Right kidney (tissue), 1 donor: ENCODE results near the gene ME3.

Experiments
- DNase-seq: peaks from one replicate; pipeline ENCODE4 v3.0.0-alpha.2; 2016

The ME3 gene

DNA sequence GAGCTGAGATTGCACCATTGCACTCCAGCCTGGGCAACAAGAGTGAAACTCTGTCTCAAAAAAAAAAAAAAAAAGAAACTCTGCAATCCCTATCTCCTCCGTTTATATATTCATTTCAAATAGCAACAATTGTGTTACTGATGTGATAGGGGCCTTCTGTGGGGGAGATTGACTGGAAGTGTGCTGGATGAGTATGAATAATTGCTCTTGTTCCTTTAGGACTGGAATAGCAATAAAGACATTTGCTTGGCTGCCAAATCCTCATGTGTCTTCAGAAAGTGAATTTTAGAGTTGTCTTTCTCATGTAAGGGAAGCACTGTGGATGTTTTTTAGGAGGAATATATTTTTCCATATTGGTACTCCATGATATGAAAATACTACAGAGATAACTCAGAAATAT, 21.1 kb upstream of the ME3 start:
- DNase-seq = no peak

DNA sequence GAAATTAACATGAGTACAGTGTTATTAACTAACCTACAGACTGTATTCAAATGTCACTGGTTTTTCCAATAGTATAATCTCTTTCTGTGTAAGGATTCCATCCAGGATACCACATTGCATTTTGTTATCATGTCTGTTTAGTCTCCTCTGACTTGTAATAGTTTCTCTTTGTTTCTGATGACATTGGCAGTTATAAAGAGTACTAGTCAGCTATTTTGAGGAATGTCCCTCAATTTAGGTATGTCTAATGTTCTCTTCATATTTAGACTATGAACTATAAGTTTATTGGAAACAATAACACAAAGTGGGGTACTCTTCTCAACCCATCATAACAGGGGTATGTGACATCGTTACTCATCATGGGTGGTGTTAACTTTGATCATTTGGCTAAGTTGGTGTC, 20.3 kb upstream of the ME3 start:
- DNase-seq = no peak

DNA sequence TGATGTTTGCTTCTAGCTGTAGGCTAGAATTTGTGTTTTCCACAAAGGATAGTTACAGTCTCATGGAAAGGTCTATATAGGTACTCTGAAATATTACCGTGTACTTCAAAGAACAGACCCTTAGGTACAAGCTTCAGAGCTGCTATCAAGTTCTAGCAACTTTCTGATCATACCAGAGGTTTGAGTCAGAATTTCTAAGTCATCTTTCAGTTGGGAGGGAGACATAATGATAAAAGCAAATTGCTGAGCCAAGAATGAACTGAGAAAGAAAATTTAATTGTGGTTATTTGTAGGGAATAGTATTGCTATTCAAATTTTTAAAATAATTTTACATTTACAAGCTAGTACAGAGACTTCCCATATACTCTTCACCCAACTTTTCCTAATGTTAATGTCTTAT, 19.9 kb upstream of the ME3 start:
- no peak for DNase-seq

DNA sequence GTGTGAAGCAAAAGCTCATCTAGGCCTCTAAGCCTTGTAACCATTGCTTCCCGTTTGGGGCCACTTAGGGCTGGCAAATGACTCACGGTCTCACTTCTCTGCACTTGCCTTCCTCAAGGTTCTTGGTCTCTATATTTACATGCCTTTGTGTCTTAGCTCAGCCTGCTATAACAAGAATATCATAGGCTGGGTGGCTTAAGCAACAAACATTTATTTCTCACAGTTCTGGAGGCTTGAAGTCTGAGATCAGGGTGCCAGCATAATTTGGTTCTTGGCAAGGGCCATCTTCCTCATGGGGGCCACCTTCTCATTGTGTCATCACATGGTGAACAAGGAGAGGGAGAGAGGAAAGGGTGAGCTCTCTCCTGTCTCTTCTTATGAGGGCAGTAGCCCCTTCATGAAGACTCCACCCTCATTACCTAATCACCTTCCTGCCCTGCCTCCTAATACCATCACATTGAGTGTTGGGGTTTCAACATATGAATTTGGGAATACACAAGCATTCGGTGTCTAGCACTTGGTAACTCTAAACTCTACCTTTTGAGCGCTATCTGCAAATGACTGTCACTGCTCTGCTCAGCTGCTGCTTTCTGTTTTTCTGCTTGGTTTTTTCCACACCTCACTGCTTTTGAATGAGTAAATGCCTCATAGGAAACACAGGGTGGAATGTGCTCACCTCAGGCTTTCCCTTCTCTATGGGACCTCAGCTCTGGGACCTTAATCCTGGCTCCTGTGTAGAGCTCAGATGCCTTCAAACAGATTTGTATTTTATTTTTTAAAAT, 16.2 kb upstream of the ME3 start:
- DNase-seq = no peak

DNA sequence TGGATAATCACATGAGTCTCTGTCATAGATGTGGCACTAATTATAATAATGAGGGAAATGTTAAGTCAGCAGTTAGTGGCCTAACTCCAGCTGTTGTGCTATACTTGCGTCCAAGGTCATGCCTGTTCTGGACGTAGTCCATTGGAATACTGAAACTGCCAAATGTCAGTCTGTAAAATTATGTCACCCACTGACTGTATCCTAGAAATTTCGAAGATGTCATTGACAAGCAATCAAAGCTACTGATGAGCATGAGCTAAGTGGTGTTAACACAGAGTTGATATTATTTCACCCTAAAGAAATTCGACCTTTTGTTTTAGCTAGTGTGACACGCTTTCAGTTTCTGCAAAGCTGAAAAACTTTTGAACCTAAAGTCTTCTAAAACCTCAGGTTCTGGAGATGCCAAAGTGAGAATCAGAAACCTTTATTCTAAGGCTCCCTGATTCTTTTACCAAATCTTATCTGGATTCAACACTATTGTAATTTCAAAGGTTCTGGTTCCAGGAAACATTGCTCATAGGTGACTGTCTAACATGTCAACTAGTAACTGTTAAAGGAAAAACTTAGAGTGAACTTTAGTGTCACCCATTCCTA, 14.9 kb upstream of the ME3 start:
- DNase-seq = no peak

DNA sequence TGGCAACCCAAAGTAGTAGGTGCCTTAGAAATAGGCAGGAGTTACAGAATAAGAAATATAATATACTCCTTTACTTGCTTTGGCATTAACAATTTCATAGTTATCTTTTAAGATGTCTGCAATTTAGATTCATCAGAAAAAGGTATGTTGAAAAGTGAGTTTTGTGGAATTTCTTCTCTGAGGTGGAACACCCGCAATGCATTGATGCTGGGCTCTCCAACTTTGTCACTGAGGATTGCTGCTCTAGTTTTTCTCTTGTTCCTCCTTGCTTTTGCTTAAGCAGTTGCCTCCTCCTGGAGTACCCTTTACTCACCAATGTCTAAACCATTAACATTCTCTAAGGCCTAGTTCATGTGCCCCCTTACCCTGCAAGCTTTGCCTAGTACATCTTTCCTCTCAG, 14.1 kb upstream of the ME3 start:
- no peak for DNase-seq

DNA sequence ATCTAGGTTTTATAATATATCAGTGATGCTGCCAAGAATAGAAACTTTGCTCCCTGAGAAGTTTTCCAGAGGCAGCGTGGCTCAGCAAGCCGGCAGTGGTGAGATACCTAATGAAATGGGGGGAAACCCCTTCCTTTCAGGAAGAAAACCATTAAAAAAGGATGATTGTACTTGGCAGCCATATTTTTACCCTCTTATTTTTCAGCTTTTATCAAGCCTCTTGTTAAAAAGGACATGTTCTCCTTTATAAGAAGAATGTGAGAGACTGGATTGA, 9.0 kb upstream of the ME3 start:
- DNase-seq = no peak

DNA sequence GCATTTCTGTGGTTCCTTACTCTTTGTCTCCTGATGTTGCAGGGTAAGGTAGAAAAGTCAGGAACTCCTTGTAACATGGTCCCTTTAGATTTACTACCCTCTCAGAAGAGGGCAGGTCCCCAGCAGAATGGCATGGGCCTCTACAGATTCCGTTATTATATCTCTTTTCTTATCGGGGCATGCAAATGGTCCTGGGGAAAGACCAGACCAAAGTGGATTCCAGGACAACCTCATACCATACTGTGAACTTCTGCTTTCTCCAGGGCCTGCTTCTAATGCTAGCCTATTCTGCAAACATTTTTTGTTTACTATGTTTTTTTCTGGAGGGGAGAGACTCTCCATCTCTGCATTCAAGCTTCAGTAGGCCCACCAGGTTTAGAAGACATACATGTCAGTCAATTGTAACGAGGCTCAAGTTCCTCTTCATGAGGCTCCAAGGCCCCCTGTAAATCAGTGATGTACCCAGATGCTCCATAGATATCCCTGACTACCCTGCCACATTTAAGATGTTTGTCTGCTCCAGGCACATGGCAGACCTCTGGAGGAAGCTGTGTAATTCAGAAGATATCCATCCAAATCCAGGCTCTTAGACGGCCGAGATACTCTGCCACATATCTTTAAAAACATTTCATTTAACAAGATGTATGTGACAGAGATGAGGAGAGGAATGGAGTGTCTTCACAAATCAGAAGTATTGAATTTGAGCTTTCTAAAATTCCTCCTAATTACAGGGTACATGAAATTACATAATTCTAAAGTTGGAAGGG, 8.5 kb upstream of the ME3 start:
- no peak for DNase-seq

DNA sequence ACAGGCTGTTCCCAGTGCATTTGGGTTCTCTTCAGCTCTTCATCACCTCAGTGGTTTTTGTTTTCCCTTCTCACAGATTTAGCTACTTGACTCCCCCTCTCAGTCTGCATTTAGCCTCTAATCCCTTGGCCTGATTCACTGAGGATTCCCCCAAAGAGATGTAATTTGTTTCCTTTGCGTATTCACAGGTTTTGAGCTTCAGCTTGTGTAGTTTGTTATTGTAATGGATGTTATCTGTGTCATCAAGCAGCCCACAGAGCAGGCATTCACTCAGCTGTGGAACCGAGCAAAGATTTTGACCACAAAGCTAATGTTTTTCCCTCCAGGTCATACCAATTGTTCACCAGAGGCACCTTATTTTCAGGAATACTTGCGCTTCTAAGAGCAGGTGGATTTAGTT, 6.4 kb upstream of the ME3 start:
- no peak for DNase-seq

DNA sequence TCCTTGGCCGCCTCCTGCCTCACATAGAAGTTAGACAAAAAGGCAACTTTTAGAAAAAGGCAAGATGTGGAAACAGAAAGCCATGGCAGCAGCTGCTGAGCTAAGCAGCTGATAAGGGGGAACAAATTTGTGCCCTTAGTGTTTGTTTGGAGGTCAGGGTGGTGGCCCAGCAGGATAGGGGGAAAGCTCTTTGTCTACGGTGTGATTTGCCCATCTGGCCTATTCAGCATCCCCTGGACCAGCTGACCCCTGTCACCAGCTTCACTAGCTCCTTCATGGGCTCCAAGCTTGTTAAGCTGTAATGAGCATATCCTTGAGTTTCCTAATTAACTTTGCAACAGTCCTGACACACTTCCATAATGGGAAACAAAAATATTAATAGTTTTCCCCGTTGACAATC, 5.9 kb upstream of the ME3 start:
- DNase-seq = no peak

DNA sequence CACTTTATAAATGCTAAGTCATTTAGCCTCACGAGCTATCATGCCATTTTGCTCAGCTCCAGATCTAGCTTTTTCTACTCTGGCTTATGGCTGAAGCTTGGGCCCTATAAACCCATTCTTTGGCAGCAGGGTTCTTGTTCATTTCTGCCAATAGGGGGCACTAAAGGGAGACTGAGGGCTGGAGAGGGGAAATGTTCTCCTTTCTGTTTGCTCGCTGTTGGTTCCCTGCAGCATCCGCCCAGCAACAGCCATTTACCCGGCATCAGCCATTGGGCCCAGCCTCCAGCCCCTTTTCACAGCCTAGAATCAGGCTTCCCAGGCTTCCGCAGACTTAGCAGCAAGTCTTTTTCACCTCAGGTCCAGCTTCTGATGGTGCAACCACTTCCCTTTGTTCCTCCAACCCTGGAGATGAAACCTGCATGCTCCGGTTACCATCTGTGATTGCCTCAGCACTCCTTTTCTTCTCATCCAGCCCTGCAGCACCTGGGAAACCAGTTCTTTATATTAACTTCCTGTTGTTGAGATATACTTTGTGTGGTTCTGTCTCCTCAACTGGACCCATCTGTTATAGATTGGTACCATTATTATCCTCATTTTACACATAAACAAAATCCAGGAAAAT, 4.2 kb upstream of the ME3 start:
- DNase-seq = no peak

DNA sequence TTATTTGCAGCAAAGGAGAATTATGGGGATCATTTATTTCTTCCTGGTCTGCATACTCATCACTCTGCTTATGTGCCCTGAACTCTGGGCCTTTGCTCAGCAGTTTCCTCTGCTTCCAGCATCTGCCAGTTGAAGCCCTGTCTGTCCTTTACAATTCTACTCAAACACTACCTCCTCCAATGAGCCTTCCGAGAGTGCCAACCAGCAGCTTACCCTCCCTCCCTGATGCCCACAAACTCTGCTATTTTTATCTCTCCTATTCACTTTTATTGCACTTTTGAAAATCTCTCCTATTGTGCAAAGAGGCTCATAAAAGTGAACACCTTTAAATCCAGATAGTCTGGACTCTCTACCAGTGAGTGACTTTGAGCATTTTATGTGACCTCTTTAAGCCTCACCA, 3.6 kb upstream of the ME3 start:
- DNase-seq = no peak

DNA sequence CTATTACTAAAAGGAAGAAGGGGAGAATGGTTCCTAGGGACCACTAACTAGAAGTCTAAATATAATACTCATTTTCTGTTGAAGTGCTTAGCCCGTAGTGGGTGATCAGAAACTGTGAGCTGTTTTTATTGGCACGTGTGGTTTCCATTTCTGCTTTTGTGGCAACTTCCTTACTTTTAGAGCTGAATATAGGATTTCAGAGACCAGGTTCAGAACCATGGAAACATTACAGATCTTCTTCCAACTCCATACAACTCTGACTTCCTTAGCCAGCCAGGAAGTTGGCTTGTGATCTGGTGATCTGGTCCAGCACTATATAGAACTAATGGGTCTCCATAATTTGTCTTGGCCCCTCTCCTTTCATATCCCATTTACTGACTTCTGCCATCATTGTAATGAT, 2.6 kb upstream of the ME3 start:
- DNase-seq = no peak

DNA sequence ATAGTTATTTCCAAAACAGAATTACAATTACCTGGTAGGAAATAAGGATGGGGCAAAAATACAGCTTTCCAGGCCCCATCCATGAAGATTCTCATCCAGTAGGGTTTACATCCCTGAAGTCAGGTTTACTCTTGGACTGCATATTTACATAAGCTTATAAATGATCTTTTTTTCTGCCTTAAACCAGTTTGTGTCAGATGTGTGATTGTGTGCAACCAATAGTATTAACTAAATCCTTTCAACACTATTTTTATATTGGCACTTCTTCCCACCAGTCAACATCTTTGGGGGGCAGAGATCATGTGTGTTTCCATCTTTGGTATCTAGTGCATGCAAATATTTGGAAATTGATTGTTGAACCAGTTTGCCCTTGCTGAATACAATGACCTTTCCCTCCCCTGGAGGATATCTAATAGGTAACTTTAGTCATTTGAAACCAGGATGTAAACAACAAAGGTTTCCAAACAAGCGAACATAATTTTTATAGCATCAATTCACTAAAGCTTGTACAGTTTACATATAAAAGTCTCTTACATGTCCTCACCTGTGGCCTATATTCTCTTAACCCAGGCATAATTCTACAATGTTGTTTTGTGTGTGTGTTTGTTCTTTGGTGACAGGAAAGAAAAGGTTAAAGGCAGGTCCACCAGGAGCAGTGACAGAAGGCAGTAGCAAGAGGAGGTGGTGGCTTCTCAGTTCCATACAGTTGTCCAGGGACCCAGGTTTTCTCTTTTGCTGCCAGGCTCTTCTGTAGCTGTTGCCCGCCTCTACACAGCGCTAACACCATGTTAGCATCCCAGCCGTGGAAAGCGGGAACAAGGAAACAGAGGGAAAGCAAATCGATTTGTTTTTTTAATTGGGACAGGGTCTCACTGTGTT, 1.7 kb upstream of the ME3 start:
- no peak for DNase-seq

DNA sequence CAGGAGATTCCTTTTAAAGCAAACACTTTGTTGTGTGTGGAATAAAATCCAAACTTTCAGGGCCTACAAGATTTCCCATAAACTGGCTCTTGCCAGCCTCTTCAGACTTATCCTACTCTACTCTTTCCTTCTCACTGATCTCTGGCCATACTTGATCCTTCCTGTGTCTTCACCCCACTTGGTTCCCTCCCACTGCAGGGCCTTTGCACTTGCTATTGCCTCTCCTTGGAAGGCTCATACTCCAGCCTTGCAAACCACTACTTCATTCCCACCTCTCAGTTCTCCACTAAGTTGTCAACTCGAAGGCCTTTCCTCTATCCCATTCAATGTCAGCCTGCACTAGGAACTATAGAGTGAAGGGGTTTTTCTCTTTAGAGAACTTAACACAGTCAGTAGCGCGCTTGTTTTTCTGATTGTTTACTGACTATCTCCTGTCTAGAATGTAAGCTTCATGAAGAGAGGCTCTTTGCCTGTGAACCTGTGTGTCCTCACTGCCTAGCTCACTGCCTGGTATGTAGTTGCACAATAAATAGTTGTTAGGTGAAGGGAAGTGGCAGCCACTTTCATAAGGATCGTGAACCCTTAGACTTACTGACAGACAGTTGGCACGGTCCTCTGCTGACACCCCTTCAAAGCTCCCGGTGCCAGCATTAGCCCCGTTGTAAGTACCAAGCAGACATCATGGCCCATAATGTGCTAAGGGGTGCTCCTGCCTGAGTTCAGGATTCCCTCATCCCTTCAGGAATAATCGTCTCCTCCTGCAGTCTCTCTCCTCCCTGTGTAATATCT, 833 bp upstream of the ME3 start:
- DNase-seq = no peak

DNA sequence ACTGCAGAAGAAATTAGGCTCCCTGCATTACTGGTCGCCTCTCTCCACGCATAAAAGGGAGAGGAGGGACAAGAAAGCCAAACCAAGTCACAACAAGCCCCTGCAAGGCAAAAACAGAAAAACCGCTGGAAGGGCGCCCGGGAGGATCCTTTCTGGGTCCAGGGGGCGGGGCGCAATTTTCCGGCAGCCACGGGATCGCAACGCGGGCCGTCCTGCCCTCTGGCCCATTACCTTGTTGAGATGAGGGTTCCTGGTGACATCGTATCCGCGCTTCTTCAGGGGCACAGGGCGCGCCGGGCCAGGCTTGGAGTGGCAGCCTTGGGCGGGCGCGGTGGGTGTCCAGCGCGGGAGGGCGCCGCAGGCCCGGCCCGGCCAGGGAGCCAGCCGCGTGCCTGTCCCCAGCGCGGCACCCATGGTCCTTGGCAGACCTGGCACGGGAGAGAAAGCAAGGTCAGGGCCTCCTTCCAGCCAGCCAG, 847 bp downstream of the ME3 start:
- DNase-seq = no peak

DNA sequence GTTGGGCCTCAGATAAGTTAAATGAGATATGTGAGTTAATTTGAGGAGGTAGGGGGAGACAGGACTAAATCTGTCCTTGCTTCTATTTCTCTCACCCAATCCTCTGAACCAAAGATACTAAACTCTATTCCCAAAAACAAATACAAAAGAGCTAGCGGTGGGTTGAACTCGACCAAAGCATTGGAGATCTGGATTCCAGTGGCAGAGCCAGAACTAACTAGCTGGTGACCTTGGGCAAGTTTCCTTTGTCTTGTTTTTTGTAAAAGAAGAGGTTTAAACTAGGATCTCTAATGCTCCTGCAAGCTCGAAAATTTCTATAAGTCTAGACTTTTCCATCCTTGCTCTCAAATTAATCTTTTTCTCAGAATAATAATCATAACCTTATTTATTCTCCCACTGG, 1.5 kb downstream of the ME3 start:
- no peak for DNase-seq

DNA sequence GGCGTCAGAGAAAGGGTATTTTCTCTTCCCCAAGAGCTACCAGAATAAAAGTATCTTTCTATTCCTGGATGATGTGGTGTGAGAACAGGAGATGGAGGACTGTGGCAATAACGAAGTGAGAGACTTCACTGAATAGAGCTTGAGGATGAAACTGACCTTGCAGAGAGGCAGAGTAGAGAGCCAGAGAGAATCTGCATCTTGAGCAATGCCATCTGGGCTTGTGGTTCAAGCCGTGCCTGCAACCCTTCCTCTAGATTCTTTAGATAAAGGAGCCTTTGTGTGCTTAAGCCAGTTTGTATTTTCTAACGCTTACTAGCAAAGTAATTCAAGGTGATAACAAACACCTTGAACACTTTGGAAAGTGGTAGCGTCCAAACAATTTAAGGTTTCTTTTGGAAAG, 2.2 kb downstream of the ME3 start:
- DNase-seq = no peak

DNA sequence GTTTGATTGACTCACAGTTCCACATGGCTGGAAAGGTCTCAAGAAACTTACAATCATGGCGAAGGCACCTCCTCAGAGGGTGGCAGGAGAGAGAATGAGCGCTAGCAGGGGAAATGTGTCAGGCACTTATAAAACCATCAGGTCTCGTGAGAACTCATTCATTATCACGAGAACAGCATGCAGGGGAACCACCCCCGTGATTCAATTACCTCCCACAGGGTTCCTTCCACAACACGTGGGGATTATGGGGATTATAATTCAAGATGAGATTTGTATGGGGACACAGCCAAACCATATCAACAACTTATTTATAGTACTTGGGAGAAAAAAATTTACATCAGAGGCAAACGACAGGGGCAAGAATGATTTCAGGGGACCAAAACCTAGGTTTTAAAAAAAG, 3.0 kb downstream of the ME3 start:
- DNase-seq = no peak

DNA sequence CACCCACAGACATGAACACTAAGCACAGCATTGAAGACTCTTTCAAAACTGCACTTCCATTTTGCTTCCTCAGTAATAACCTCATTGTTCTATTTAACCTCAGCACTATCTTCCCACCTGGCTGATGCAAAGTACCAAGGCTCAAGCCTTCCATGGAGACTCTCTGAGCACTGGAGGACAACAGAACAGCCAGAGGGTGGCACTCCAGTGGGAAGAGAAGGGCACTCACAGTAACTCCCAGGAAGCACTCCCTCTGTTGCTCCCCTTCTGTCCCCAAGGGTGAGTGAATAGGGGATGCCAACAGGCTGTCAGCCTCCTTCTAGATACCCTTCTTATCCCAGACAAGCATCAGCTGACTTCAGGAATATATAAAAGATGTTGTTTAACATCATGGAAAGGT, 3.5 kb downstream of the ME3 start:
- no peak for DNase-seq

DNA sequence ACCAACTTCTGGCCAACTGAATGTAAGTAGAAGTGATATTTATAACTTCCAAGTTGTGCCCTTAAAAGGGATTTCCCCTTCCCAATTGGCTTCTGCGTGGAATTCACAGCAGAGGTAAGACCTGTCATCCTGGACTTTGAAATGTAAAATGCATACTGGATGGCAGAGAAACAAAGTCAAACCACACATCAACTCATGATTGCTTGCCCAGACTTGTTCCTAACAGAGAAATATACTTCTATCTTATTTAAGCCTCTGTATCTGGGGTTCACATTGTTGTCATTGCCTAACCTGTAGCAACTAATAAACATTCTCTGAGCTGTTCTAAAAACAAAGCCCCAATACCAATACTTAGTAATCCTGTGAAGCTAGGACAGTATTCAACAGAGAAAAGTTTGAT, 6.2 kb downstream of the ME3 start:
- DNase-seq = no peak

DNA sequence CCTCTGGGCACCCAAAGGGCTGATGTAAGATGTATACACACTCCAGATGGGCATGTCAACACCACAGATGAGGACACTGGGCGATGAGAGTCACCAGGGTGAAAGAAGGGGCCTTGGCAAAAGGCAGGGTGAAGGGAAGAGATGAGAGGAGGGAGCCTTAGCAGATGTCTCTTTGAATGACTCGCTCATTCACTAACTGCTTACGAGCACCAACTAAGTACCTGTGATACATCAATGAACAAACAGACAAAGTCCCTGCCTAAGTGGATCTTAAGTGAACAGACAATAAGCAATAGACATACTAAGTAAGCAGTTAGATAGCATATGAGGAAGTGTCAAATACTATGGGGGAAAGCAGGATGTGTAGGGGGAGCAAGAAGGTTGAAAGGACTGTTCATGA, 7.5 kb downstream of the ME3 start:
- DNase-seq = no peak
